Measurements from ENCODE around the gene ISLR2. TPM values are rescaled to one million over a fixed set of nuclear protein-coding genes. Genes with fewer than 3 reads are reported as not detected.

ISLR2 gene
- total RNA-seq, 1 experiment from 2014 or later: 8.9 TPM

DNA sequence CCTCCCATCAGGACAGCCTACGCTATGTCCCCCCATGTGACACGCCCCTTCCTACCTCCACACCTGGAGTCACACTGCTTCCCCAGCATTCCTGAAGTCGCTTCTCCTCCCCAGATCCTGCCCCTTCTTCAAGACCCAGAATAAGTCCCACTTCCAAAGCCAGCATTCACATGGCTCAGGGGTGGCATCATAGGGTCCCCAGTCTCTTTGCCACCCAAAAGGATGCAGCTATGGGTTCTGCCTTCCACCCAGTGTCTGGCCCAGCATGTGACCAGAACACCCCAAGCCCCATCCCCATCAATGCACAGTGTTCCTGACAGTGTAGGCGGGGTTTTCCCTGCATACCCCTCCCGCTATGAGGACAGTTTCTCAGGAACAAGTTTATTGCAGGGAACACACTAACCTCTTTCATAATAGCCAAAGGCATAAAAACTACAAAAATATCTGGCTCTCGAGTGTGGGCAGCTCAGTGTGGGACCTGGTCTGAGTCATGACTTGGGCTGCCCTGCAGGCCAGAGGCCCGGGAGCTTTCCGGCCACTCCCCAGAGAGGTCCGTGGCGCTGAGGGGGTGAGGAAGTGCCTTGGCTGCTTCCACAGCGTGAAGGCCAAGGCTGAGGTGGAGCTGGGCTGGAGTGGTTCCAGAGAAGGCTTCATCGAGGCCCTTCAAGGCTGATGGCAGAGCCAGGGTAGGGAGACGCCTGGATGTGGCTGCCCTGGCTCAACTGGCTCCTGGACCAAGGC, 48.9 kb downstream of the ISLR2 start:
- ChIA-PET CTCF (interaction anchor here (1.0 kb wide), 1 partner anchor 30 kb away, joined by 3 read pairs; no protein-coding TSS in a partner anchor), POLR2A (no interaction called here)
- Mint-ChIP-seq H3K4me1 (peaks cover 36% of the 10 kb centered on the region), H3K27ac (no peak overlapping the region), H3K27me3 (ENCODE audit: low read depth) (no peaks in the 10 kb centered on the region; the same call in 1 of the 2 replicates), H3K4me3 (no peak overlapping the region), H3K36me3 (peaks cover 8% of the 10 kb centered on the region; the same call in 1 of the 2 replicates), H3K9me3 (no peaks in the 10 kb centered on the region)
- no peak for DNase-seq (ENCODE audit: low spot score)
- ATAC-seq: no peak
- TF ChIP-seq, protein P1, sequence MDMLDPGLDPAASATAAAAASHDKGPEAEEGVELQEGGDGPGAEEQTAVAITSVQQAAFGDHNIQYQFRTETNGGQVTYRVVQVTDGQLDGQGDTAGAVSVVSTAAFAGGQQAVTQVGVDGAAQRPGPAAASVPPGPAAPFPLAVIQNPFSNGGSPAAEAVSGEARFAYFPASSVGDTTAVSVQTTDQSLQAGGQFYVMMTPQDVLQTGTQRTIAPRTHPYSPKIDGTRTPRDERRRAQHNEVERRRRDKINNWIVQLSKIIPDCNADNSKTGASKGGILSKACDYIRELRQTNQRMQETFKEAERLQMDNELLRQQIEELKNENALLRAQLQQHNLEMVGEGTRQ (CRISPR knock-in tag; IDR thresholded peaks at IDR 0.05): 0 out of 2 replicates have a peak, but pooled peaks have one; percentile 13
- TF ChIP-seq ESRRA (CRISPR knock-in tag; IDR thresholded peaks at IDR 0.05; ENCODE audit: borderline replicate concordance): no peak

DNA sequence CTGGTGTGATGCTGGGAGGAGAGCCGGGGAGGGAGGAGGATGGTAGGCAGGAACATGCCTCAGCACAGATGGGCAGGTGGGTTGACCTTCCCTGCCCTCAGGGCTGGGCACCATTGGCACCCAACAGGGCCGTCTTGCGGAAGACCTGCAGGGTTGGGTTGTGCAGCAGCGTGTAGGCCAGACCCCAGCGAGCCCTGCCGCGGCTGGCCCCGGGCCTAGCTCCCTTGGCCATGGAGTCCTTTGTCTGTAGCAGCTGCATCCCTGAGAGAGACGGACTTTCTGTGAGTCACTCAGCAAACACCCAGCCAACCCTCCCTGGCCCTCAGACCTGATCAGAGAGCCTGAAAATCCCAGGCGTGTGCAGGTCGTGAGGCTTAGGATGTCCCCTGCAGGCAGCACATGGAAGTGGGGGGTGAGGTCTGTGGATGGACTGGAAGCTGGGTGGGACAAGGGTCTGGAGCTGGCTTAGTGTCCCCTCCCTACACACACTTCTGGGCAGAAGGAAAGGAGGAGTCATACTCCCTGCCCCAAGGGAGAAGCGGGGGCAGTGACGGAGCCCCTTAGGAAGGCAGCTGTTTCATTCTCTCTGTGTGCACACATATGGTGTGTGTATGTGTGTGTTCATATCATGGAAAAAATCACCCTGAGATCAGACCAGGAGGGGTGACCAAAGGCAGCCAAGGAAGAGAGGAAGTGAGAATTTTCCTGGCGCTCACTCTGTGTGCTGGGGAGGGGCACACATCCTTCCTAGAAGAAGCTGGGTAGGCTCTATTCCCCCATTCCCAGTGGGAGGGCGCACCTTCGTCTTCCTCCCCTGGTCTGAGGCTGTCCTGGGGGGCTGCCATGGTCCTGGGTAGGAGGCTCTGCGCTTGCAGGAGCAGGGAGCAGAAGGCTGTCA, 49.8 kb downstream of the ISLR2 start:
- no peak overlapping the region for H3K4me3 Mint-ChIP-seq
- POLR2A ChIA-PET: no interaction called here
- TF ChIP-seq NR1H2 (CRISPR knock-in tag; IDR thresholded peaks at IDR 0.05) (no peak), ZNF121 (CRISPR knock-in tag; IDR thresholded peaks at IDR 0.05) (no peak), TP53 (CRISPR knock-in tag; IDR thresholded peaks at IDR 0.05) (no peak), CREM (CRISPR knock-in tag; IDR thresholded peaks at IDR 0.05) (no peak), TEAD4 (CRISPR knock-in tag; IDR thresholded peaks at IDR 0.05) (no peak), PRRX2 (CRISPR knock-in tag; IDR thresholded peaks at IDR 0.05) (no peak)
- TF ChIP-seq, protein P2, sequence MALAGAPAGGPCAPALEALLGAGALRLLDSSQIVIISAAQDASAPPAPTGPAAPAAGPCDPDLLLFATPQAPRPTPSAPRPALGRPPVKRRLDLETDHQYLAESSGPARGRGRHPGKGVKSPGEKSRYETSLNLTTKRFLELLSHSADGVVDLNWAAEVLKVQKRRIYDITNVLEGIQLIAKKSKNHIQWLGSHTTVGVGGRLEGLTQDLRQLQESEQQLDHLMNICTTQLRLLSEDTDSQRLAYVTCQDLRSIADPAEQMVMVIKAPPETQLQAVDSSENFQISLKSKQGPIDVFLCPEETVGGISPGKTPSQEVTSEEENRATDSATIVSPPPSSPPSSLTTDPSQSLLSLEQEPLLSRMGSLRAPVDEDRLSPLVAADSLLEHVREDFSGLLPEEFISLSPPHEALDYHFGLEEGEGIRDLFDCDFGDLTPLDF (CRISPR knock-in tag; IDR thresholded peaks at IDR 0.05): no peak
- TF ChIP-seq, protein P3, sequence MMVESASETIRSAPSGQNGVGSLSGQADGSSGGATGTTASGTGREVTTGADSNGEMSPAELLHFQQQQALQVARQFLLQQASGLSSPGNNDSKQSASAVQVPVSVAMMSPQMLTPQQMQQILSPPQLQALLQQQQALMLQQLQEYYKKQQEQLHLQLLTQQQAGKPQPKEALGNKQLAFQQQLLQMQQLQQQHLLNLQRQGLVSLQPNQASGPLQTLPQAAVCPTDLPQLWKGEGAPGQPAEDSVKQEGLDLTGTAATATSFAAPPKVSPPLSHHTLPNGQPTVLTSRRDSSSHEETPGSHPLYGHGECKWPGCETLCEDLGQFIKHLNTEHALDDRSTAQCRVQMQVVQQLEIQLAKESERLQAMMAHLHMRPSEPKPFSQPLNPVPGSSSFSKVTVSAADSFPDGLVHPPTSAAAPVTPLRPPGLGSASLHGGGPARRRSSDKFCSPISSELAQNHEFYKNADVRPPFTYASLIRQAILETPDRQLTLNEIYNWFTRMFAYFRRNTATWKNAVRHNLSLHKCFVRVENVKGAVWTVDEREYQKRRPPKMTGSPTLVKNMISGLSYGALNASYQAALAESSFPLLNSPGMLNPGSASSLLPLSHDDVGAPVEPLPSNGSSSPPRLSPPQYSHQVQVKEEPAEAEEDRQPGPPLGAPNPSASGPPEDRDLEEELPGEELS (CRISPR knock-in tag; IDR thresholded peaks at IDR 0.05): no peak
- TF ChIP-seq, protein P1 (CRISPR knock-in tag; IDR thresholded peaks at IDR 0.05): no peak
- TF ChIP-seq, protein P4, sequence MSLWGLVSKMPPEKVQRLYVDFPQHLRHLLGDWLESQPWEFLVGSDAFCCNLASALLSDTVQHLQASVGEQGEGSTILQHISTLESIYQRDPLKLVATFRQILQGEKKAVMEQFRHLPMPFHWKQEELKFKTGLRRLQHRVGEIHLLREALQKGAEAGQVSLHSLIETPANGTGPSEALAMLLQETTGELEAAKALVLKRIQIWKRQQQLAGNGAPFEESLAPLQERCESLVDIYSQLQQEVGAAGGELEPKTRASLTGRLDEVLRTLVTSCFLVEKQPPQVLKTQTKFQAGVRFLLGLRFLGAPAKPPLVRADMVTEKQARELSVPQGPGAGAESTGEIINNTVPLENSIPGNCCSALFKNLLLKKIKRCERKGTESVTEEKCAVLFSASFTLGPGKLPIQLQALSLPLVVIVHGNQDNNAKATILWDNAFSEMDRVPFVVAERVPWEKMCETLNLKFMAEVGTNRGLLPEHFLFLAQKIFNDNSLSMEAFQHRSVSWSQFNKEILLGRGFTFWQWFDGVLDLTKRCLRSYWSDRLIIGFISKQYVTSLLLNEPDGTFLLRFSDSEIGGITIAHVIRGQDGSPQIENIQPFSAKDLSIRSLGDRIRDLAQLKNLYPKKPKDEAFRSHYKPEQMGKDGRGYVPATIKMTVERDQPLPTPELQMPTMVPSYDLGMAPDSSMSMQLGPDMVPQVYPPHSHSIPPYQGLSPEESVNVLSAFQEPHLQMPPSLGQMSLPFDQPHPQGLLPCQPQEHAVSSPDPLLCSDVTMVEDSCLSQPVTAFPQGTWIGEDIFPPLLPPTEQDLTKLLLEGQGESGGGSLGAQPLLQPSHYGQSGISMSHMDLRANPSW (CRISPR knock-in tag; conservative IDR thresholded peaks at IDR 0.05; ENCODE audit: low read depth): no peak

More for the DNA sequence above, 49.8 kb downstream of the ISLR2 start:
- ATAC-seq (no peak), DNase-seq (ENCODE audit: low spot score) (no peak)
- H3K4me1 Mint-ChIP-seq: peaks cover 31% of the 10 kb centered on the region
- CTCF ChIA-PET: interaction anchor here (1.6 kb wide), 1 partner anchor 129 kb away, joined by 4 read pairs; no protein-coding TSS in a partner anchor
- H3K27me3 Mint-ChIP-seq (ENCODE audit: low read depth): no peaks in the 10 kb centered on the region; the same call in 1 of the 2 replicates
- peaks cover 8% of the 10 kb centered on the region; the same call in 1 of the 2 replicates for H3K36me3 Mint-ChIP-seq
- no peak overlapping the region for H3K27ac Mint-ChIP-seq
- no peaks in the 10 kb centered on the region for H3K9me3 Mint-ChIP-seq

All from WTC11 (cell line).